H9 (cell line): ENCODE results near the gene ALDH1A2. TPM values are rescaled to one million over a fixed set of nuclear protein-coding genes. Genes with fewer than 3 reads are reported as not detected.

Experiments
- DNase-seq: peaks from one replicate; pipeline ENCODE4 v3.0.0-alpha.2; 2017
- H2AFZ ChIP-seq: one replicate; pipeline ENCODE4 v1.6.1; 2013; ENCODE audit warnings: mild to moderate bottlenecking, low read length, control low read depth, moderate library complexity
- H2AK5ac ChIP-seq: 2 replicates; pipeline ENCODE4 v1.6.1; 2013; ENCODE audit warnings: low read length, control low read depth, mixed read lengths; ENCODE audit not compliant: insufficient read length
- H2BK120ac ChIP-seq: one replicate; pipeline ENCODE4 v1.6.1; 2013; ENCODE audit warnings: low read depth, mild to moderate bottlenecking, low read length, control low read depth, inconsistent platforms; ENCODE audit not compliant: poor library complexity, severe bottlenecking
- H2BK12ac ChIP-seq: 2 replicates; pipeline ENCODE4 v1.6.1; 2013; ENCODE audit warnings: low read length, control low read depth, mixed read lengths, low read depth; ENCODE audit not compliant: insufficient read length
- H2BK15ac ChIP-seq: 2 replicates; pipeline ENCODE4 v1.6.1; 2013; ENCODE audit warnings: low read depth, low read length, control low read depth
- H2BK20ac ChIP-seq: one replicate; pipeline ENCODE4 v1.6.1; 2013; ENCODE audit warnings: low read depth, mild to moderate bottlenecking, low read length, control low read depth, inconsistent platforms; ENCODE audit not compliant: poor library complexity, severe bottlenecking
- H2BK5ac ChIP-seq: 2 replicates; pipeline ENCODE4 v1.6.1; 2013; ENCODE audit warnings: low read length, control low read depth, mixed read lengths; ENCODE audit not compliant: insufficient read length
- H3K14ac ChIP-seq: 2 replicates; pipeline ENCODE4 v1.6.1; 2013; ENCODE audit warnings: low read length, control low read depth; ENCODE audit not compliant: insufficient read depth
- H3K18ac ChIP-seq: 2 replicates; pipeline ENCODE4 v1.6.1; 2013; ENCODE audit warnings: low read depth, mild to moderate bottlenecking, mixed read lengths, low read length, control low read depth; ENCODE audit not compliant: insufficient read length
- H3K23ac ChIP-seq: 2 replicates; pipeline ENCODE4 v1.6.1; 2013; ENCODE audit warnings: low read length, control low read depth, mixed read lengths, low read depth; ENCODE audit not compliant: insufficient read length
- H3K23me2 ChIP-seq: 2 replicates; pipeline ENCODE4 v1.6.1; 2013; ENCODE audit warnings: low read depth, mild to moderate bottlenecking, mixed read lengths, low read length, control low read depth; ENCODE audit not compliant: insufficient read length, poor library complexity, severe bottlenecking
- H3K27ac ChIP-seq: 2 replicates; pipeline ENCODE4 v1.5.1; 2013; ENCODE audit warnings: low read length, control low read depth, mixed read lengths, low read depth; ENCODE audit not compliant: insufficient read length
- H3K27me3 ChIP-seq: 2 replicates; pipeline ENCODE4 v1.6.1; 2013; ENCODE audit warnings: low read length, control low read depth, inconsistent platforms; ENCODE audit not compliant: insufficient read depth
- H3K4ac ChIP-seq: 2 replicates; pipeline ENCODE4 v1.6.1; 2013; ENCODE audit warnings: low read depth, mild to moderate bottlenecking, control low read depth, inconsistent platforms, low read length, moderate library complexity
- H3K4me1 ChIP-seq: 2 replicates; pipeline ENCODE4 v1.6.1; 2013; ENCODE audit warnings: low read length, control low read depth, inconsistent platforms; ENCODE audit not compliant: insufficient read depth
- H3K4me2 ChIP-seq: 2 replicates; pipeline ENCODE4 v1.6.1; 2013; ENCODE audit warnings: low read length, control low read depth, mixed read lengths; ENCODE audit not compliant: insufficient read length, insufficient read depth
- H3K56ac ChIP-seq: 2 replicates; pipeline ENCODE4 v1.6.1; 2013; ENCODE audit warnings: low read depth, mild to moderate bottlenecking, mixed read lengths, low read length, control low read depth; ENCODE audit not compliant: insufficient read length
- H3K79me1 ChIP-seq: 2 replicates; pipeline ENCODE4 v1.6.1; 2013; ENCODE audit warnings: low read depth, mild to moderate bottlenecking, moderate library complexity, low read length, control low read depth, inconsistent platforms; ENCODE audit not compliant: insufficient read depth, poor library complexity, severe bottlenecking
- H3K79me2 ChIP-seq: 2 replicates; pipeline ENCODE4 v1.6.1; 2013; ENCODE audit warnings: low read length, control low read depth, inconsistent platforms; ENCODE audit not compliant: insufficient read depth
- H3K9ac ChIP-seq: 2 replicates; pipeline ENCODE4 v1.6.1; 2013; ENCODE audit warnings: low read length, control low read depth, mixed read lengths; ENCODE audit not compliant: insufficient read length; ENCODE audit errors: extremely low read depth
- H3K9me3 ChIP-seq: one replicate; pipeline ENCODE4 v1.6.1; 2013; ENCODE audit warnings: low read depth, low read length, inconsistent platforms; ENCODE audit not compliant: control insufficient read depth
- H3T11ph ChIP-seq: one replicate; pipeline ENCODE4 v1.6.1; 2013; ENCODE audit warnings: mild to moderate bottlenecking, low read length, control low read depth, inconsistent platforms
- H4K20me1 ChIP-seq: one replicate; pipeline ENCODE4 v1.6.1; 2013; ENCODE audit not compliant: control insufficient read depth, insufficient read length, insufficient read depth
- H4K5ac ChIP-seq: 2 replicates; pipeline ENCODE4 v1.6.1; 2013; ENCODE audit warnings: low read depth, mild to moderate bottlenecking, mixed read lengths, low read length, control low read depth; ENCODE audit not compliant: insufficient read length
- H4K8ac ChIP-seq: replicated peaks from 2 replicates; pipeline ENCODE4 v1.6.1; 2013; ENCODE audit warnings: low read length, control low read depth, mixed read lengths, low read depth; ENCODE audit not compliant: insufficient read length
- H4K91ac ChIP-seq: 2 replicates; pipeline ENCODE4 v1.6.1; 2013; ENCODE audit warnings: low read depth, mild to moderate bottlenecking, moderate library complexity, mixed read lengths, low read length, control low read depth; ENCODE audit not compliant: insufficient read length
- H3K27ac Mint-ChIP-seq, 3 experiments: 2 replicates in 2 of 3; 3 replicates in 1 of 3; pipeline ENCODE4 v1.8.0; 2020 to 2021; ENCODE audit warnings: mixed read lengths in 3 of 3, mild to moderate bottlenecking in 1 of 3, moderate library complexity in 1 of 3
- H3K27me3 Mint-ChIP-seq: 2 replicates; pipeline ENCODE4 v1.8.0; 2021; ENCODE audit warnings: low read depth, mild to moderate bottlenecking, moderate library complexity, mixed read lengths
- H3K36me3 Mint-ChIP-seq, 3 experiments: 2 replicates in 2 of 3; 3 replicates in 1 of 3; pipeline ENCODE4 v1.8.0; 2020 to 2021; ENCODE audit warnings: low read depth in 3 of 3, mixed read lengths in 3 of 3; ENCODE audit not compliant: insufficient read depth in 1 of 3
- H3K4me1 Mint-ChIP-seq, 2 experiments: 2 replicates each; pipeline ENCODE4 v1.8.0; 2020; ENCODE audit warnings: mixed read lengths in 2 of 2
- H3K4me3 Mint-ChIP-seq, 2 experiments: 2 replicates in 1 of 2; 3 replicates in 1 of 2; pipeline ENCODE4 v1.8.0; 2020 to 2021; ENCODE audit warnings: mild to moderate bottlenecking in 2 of 2, mixed read lengths in 2 of 2, moderate library complexity in 1 of 2
- H3K9me3 Mint-ChIP-seq, 2 experiments: 2 replicates in 1 of 2; 3 replicates in 1 of 2; pipeline ENCODE4 v1.8.0; 2020; ENCODE audit warnings: mild to moderate bottlenecking in 2 of 2, mixed read lengths in 2 of 2, moderate library complexity in 1 of 2
- CTCF ChIP-seq: fragments of 200-600 bp; sonication (generic); conservative IDR thresholded peaks from 3 replicates; pipeline ENCODE4 v1.8.0; 2021; ENCODE audit warnings: antibody characterized with exemption, mild to moderate bottlenecking
- WGBS: extraction: QIAGEN DNeasy Blood & Tissue Kit; methylation state at CpG from one replicate; pipeline ENCODE4 v1.1.7; 2013; ENCODE audit warnings: missing lambda C conversion rate, low lambda C conversion rate, mixed read lengths; ENCODE audit not compliant: insufficient read length; ENCODE audit errors: extremely low coverage; 5-methylcytosine and 5-hydroxymethylcytosine counted together
- total RNA-seq: library from RNA; stranded (reverse); gene quantifications from 2 replicates; pipeline ENCODE4 v1.2.1, GENCODE V29; 2021

ALDH1A2 gene
- total RNA-seq, 1 experiment from 2014 or later, result 0.72 TPM

- Histone ChIP-seq H3K23me2 (no peaks in the 10 kb centered on the region), H3K4me2 (no peak overlapping the region), H3K4me1 (peaks cover 5% of the 10 kb centered on the region; the same call in 1 of the 2 replicates)
Measured at GRCh38 chr15:58080398-58080797, 14.9 kb upstream of the ALDH1A2 start.

More at GRCh38 chr15:58080398-58080797, 14.9 kb upstream of the ALDH1A2 start:
- Histone ChIP-seq H2BK15ac (no peak overlapping the region), H3K14ac (no peak overlapping the region), H3K23ac (no peak overlapping the region), H4K91ac (no peak overlapping the region), H3K79me2 (no peaks in the 10 kb centered on the region), H2BK12ac (no peak overlapping the region), H3T11ph (no peak overlapping the region), H3K18ac (no peak overlapping the region), H2AFZ (no peak overlapping the region), H4K20me1 (no peaks in the 10 kb centered on the region), H4K8ac (no peak overlapping the region), H3K27me3 (no peaks in the 10 kb centered on the region), H4K5ac (no peak overlapping the region), H2BK5ac (no peak overlapping the region), H3K27ac (no peak overlapping the region), H2BK120ac (no peak overlapping the region), H3K79me1 (no peaks in the 10 kb centered on the region), H3K9me3 (no peaks in the 10 kb centered on the region), H3K9ac (no peak overlapping the region), H3K56ac (no peak overlapping the region), H3K4ac (no peak overlapping the region), H2BK20ac (no peak overlapping the region), H2AK5ac (no peak overlapping the region)
- Mint-ChIP-seq H3K9me3 (no peaks in the 10 kb centered on the region), H3K27ac (no peak overlapping the region), H3K4me1 (peaks cover 10 to 15% of the 10 kb centered on the region in 2 experiments), H3K36me3 (no peaks in the 10 kb centered on the region), H3K4me3 (no peak overlapping the region), H3K27me3 (no peaks in the 10 kb centered on the region; the same call in 1 of the 2 replicates)
- no peak for DNase-seq
- WGBS, result no CpG with 5 or more reads among the region's 8 CpGs
- TF ChIP-seq CTCF, result no peak
